Heart left ventricle (tissue), 13 donors: ENCODE measurements around the gene TLE1.

Experiments used
- POLR2A ChIP-seq, 2 donors: fragments of 450-650 bp; IDR thresholded peaks; one replicate each; pipeline ENCODE4 v1.6.1; 2017; ENCODE audit warnings: antibody characterized with exemption in 2 of 2, mild to moderate bottlenecking in 2 of 2, moderate library complexity in 2 of 2
- TF ChIP-seq, protein P1 (sequence below), 12 donors: fragments of 200-600 bp; sonication (generic) in 4 of 12; IDR thresholded peaks; one replicate each; pipeline versions ENCODE4 v1.5.0 to v1.8.0; 2018 to 2022; ENCODE audit warnings: antibody characterized with exemption in 12 of 12, mild to moderate bottlenecking in 5 of 12
- donor health status: ischemic (EF 13 %, LVEDD 7.1; RV severe dilation, severe dysfunction).
- donor health status: DM: no; HTN: yes; CAD: no.
- donor health status: DM: no; HTN: no; CAD: no.
- donor health status: ischemic (EF 25% LVEDD 6.9; RV normal size, moderate dysfunction).
- donor health status: ischemic (EF 25% LVEDD 5.7; RV mildly dilated, moderate dysfunction).
- donor health status: ischemic (EF 35%, LVEDD 5.7; RV mildly dilated, moderate dysfunction).
- donor health status: nonischemic (EF 11% LVEDD 7.7; RV severe dilation, severe dysfunction).
- donor health status: DM: yes; HTN: yes; CAD: no.
- donor health status: PGD.
- donor health status: ischemic (EF 29% LVEDD 5.4; RV normal size, mild dysfunction).
- donor health status: nonischemic (EF 23%, LVEDD 6.1; RV moderate dilation, normal function).

DNA sequence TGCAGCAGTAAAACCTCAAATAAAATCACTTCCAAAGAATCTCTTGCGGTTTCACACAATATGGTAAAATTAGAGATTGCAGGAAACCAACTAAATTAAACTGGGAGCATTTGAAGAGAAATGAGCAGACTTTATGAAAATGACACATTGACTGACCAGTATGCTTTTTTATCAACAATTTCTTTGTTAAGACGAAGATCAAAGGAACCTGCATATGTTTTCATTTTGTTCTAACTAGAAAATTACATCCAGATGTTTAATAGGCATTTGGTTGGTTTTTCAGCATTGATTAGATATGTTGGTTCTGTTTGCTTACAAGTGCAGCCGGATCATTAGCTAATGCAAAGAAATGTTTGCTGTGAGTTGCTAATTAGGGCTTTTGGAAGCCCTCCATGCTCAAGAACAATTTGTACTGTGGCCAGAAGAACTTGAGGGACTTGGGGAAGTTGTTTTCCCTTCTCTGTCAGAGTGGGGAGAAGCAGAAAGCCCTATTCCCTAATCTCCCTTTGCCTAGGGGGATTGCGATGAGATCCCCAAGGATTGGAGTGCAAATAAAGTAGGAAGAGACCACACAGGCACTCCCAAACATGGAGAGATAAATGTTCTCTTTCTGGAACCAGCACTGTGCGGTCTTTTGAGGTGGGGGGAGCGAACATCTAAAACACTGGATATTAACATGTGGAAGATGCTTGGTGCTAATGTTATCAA is 4.5 kb upstream of the TLE1 start:
- TF ChIP-seq, protein P1, sequence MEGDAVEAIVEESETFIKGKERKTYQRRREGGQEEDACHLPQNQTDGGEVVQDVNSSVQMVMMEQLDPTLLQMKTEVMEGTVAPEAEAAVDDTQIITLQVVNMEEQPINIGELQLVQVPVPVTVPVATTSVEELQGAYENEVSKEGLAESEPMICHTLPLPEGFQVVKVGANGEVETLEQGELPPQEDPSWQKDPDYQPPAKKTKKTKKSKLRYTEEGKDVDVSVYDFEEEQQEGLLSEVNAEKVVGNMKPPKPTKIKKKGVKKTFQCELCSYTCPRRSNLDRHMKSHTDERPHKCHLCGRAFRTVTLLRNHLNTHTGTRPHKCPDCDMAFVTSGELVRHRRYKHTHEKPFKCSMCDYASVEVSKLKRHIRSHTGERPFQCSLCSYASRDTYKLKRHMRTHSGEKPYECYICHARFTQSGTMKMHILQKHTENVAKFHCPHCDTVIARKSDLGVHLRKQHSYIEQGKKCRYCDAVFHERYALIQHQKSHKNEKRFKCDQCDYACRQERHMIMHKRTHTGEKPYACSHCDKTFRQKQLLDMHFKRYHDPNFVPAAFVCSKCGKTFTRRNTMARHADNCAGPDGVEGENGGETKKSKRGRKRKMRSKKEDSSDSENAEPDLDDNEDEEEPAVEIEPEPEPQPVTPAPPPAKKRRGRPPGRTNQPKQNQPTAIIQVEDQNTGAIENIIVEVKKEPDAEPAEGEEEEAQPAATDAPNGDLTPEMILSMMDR (IDR thresholded peaks at IDR 0.05) = no peak
- no peak for TF ChIP-seq POLR2A (IDR thresholded peaks at IDR 0.05)
